HG02610 (cell line): Measurements from ENCODE around the gene ZSCAN18.
"Not testable (repeated sequence)": the region's sequence is repeated elsewhere in the genome, so short reads cannot be mapped to it uniquely, and the experiment has no call there.

Experiments used
- ATAC-seq: cut with Tn5 transposase; IDR thresholded peaks from one replicate; pipeline ENCODE4 v1.9.1; 2021; ENCODE audit warnings: mild to moderate bottlenecking, moderate library complexity; ENCODE audit not compliant: unreplicated experiment

ZSCAN18 gene

DNA sequence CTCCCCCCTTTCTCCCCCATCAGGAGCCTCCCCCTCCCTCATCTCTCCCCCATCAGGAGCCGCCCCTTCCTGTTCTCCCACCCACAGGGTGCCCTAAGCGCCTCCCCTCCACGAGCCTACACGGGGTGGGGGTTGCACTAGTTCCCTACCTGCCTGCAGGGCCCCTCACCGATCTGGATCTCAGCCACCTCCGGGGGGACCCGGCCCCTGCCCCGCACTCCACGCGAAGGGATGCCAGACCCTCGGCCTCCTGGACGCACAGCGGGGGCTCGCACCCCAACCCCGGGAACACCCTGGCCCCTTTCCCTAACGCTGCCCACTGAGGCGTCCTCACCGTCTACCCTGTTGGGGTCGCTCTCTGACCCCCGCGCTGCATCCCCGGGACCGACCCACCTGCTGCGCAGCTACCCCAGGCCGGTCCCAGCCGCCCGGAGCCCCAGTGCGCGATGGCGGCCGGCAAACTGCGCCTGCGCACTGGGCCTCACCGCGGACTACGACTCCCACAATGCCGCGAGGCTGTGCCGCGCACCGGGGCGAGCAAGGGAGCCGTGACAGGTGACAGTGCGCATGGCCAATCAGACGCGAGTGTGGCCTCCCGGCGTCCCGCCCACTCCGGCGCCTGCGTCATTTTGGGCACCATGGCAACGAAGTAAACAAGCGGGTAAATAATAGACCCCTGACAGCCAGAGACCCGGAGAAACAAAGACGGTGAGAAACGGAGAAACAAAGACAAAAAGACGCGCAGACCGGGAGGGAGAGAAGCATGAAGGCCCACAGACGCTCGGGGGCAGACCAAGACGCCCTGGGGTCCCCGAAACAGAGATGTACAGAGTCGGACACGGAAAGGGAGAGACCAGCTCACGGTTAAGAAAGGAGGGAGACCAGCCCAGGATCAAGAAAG is at the start of gene ZSCAN18:
TSS of gene ZSCAN18 (minus strand) at position 451 of the 901 bp plus-strand sequence. CDS start 7,964 bp downstream, outside the sequence.
- no peak for ATAC-seq

DNA sequence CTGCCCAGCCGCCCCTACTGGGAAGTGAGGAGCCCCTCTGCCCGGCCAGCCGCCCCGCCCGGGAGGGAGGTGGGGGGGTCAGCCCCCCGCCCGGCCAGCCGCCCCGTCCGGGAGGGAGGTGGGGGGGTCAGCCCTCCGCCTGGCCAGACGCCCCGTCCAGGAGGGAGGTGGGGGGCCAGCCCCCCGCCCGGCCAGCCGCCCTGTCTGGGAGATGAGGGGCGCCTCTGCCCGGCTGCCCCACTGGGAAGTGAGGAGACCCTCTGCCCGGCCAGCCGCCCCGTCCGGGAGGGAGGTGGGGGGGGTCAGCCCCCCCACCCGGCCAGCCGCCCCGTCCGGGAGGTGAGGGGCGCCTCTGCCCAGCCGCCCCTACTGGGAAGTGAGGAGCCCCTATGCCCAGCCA is 49.4 kb upstream of the ZSCAN18 start:
- not testable (repeated sequence) for ATAC-seq

DNA sequence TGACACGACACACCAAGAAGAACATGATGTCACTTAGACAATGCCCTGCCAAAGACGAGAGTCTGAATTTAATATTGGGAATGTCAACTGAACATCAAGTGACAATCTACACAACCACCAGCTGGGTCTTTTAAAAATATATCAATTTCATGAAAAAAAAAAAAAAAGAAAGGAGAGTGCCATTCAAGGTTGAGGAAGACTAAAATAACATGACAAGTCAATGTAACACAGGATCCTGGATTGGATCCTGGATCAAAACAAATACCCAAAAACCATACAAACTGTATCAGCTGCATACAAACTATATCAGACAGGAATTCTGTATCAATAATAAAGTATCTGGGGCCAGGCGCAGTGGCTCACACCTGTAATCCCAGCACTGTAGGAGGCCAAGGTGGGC is 47.8 kb upstream of the ZSCAN18 start:
- ATAC-seq = no peak

GRCh38 chr19:58134244-58134643 is 36.2 kb upstream of the ZSCAN18 start:
- ATAC-seq = no peak

- ATAC-seq = no peak
These were observed 31.3 kb upstream of the ZSCAN18 start for GRCh38 chr19:58129284-58129683.

DNA sequence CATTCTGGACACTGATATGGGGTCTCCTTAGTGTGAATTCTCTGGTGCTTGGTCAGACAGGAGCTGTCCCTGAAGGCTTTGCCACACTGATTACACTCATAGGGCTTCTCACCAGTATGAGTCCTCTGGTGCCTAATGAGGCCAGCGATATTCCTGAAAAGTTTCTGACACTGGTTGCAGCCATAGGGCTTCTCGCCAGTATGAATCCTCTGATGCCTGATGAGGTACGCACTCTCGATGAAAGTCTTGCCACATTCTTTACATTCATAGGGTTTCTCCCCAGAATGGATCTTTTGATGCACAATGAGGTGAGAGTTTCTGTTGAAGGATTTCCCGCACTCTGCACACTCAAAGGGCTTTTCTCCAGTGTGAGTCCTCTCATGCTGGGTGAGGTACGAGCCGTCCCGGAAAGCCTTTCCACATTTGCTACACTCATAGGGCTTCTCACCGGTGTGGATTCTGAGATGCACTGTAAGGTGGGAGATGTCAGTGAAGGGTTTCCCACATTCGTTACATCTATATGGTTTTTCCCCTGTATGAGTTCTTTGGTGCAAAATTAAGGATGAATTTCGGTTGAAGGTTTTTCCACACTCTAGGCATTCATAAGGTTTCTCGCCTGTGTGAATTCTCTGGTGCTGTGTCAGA is 30.1 kb upstream of the ZSCAN18 start:
- ATAC-seq = no peak

GRCh38 chr19:58123354-58123753 is 25.3 kb upstream of the ZSCAN18 start:
- no peak for ATAC-seq

GRCh38 chr19:58118979-58119733 is 21.1 kb upstream of the ZSCAN18 start:
- ATAC-seq = no peak

DNA sequence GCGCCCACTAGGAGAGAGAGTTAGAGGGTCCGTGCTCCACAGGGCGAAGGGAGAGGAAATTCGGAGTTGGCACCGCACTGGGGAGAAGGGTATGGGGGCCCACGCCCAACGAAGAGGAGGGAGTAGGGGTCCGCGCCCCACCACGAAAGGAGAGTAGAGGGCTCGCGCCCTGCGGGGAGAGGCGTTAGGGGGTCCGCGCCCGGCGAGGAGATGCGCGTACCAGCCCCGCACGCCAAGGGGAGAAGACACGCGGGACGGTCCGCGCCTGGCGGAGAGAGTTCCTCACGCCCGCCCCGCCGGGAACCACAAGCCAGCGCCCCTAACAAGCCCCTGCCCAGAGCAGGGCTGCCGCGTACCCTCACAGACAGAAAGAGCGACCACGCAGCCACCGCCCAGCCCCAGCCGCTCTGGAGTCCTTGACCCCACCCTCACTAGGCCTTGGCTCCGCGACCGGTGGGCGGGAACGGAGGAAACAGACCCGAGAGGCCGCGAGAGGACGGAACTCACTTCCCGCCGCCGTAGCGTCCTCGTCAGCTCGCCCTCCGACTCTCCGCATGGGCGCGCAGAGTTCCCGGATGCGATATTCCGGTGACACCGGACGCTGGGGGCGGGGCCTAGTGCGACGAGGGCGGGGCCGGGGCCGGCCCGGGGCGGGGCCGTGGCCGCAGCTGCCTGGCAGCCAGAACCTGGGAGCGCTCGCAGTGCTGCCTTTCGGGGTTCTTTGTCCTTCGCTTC is 20.0 kb upstream of the ZSCAN18 start:
- no peak for ATAC-seq

GRCh38 chr19:58108546-58108817 is 10.5 kb upstream of the ZSCAN18 start:
- no peak for ATAC-seq

DNA sequence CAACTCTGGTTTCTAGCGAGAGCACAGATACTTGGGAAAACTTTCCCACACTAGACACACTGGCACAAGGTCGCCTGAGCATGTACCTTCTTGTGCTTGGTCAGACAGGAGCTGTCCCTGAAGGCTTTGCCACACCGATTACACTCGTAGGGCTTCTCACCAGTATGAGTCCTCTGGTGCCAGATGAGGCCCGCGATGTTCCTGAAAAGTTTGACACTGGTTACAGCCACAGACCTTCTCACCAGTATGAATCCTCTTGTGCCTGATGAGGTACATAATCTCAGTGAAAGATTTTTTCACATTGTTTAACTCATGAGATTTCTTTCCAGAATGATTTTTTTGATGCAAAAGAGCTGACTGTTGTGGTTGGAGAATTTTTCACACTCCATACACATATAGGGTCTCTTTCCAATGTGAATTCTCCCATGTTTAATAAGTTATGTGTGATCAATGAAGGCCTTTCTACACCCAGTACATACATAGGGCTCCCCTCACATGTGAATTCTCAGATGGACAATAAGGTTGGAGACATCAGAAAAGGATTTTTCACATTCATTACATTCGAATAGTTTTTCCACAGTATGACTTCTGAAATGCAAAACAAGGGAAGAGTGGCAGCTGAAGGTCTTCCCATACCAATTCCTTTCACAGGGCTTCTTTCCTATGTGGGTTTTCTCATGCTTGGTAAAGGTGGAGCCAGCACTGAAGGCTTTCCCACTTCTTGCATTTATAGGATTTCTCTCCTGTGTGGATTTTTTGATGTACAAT is 9.9 kb upstream of the ZSCAN18 start:
- no peak for ATAC-seq

- ATAC-seq = no peak
These were observed 609 bp upstream of the ZSCAN18 start for GRCh38 chr19:58098682-58098998.

DNA sequence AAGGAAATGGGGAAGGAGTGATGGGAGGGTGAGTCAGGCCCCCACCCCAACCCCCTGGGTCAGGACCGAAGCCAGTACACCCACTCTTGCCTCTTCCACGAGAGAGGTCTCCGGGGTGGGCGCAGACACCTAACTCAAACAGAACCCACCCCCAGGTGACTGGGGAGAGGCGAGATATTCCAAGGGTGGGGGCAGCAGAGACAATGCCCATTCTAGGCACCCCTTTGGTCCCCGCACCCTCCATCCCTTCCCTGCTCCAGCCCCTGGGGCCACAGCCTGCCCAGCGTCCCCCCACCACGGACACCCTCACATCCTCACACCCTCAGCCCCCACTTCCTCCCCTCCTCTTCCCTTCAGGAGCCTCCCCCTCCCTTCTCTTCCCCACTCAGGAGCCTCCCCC is 682 bp downstream of the ZSCAN18 start:
- ATAC-seq = no peak

DNA sequence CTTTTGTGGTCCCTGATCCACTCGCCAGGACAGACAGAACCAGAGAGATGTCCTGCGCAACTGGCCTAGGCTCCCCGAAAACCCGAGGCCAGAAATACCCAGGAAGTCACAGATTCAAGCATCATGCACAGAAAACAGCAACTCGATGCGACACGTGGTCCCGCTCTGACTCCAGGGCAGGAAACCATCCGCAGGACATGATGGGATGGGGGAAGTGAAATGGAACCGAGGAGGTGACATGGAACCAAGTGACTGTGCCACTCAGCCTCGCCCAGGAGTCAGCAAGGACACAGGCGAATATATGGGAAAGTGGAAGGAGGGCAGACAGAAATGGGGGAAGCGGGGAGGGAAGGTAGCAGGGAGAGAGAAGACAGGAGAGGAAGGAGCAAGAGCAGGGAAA is 1.1 kb downstream of the ZSCAN18 start:
- ATAC-seq = no peak

GRCh38 chr19:58095328-58095727 is 2.7 kb downstream of the ZSCAN18 start:
- no peak for ATAC-seq

GRCh38 chr19:58093071-58093470 is 5.0 kb downstream of the ZSCAN18 start:
- no peak for ATAC-seq

- ATAC-seq = no peak
These were observed 6.6 kb downstream of the ZSCAN18 start for GRCh38 chr19:58091251-58091995.

GRCh38 chr19:58089846-58090245 is 8.2 kb downstream of the ZSCAN18 start:
- no peak for ATAC-seq

GRCh38 chr19:58088521-58089052 is 9.4 kb downstream of the ZSCAN18 start:
- no peak for ATAC-seq
